ENCODE results near the gene SATB1. TPM values are rescaled to one million over a fixed set of nuclear protein-coding genes. Genes with fewer than 3 reads are reported as not detected.

The SATB1 gene
- total RNA-seq, 3 donors from 2014 or later (not counting 1 experiment from before 2014, with no cell fraction given), result 137 to 162 (median 151) TPM

- Histone ChIP-seq H3K4me1 (ENCODE audit: control insufficient read depth, insufficient read depth, low read length) (peaks cover 23% of the 10 kb centered on the region), H3K4me3 (ENCODE audit: low read length) (peak overlapping the region; percentile 77), H3K9me3 (ENCODE audit: control insufficient read depth, insufficient read depth, low read length) (peaks cover 4% of the 10 kb centered on the region), H3K27ac (ENCODE audit: low read length) (peak overlapping the region; percentile 76), H3K36me3 (ENCODE audit: control insufficient read depth, insufficient read depth, low read length) (no peaks in the 10 kb centered on the region), H3K27me3 (ENCODE audit: control insufficient read depth, insufficient read depth, low read length) (no peaks in the 10 kb centered on the region)
- under 1% methylated on average over 55 of the region's 56 CpGs for WGBS (ENCODE audit: insufficient coverage)
- DNase-seq, result peak; percentile 24 to 43
- intact Hi-C loops (cut with micrococcal nuclease), result loop anchor here (1.0 to 2.0 kb wide), 3 partner anchors 18 to 315 kb away; no protein-coding TSS in a partner anchor
- ATAC-seq, result no peak
- H3K27me3 Mint-ChIP-seq (ENCODE audit: low read depth in 2 of 2), result no peaks in the 10 kb centered on the region
- H3K4me3 Mint-ChIP-seq, result peak overlapping the region; percentile 98
- peak overlapping the region; percentile 85 to 97 for H3K27ac Mint-ChIP-seq
- H3K4me1 Mint-ChIP-seq, result peaks cover 67 to 72% of the 10 kb centered on the region in 2 donors
- H3K36me3 Mint-ChIP-seq, result peaks cover 4% of the 10 kb centered on the region
- H3K9me3 Mint-ChIP-seq, result no peaks in the 10 kb centered on the region
- TF ChIP-seq, protein P1, sequence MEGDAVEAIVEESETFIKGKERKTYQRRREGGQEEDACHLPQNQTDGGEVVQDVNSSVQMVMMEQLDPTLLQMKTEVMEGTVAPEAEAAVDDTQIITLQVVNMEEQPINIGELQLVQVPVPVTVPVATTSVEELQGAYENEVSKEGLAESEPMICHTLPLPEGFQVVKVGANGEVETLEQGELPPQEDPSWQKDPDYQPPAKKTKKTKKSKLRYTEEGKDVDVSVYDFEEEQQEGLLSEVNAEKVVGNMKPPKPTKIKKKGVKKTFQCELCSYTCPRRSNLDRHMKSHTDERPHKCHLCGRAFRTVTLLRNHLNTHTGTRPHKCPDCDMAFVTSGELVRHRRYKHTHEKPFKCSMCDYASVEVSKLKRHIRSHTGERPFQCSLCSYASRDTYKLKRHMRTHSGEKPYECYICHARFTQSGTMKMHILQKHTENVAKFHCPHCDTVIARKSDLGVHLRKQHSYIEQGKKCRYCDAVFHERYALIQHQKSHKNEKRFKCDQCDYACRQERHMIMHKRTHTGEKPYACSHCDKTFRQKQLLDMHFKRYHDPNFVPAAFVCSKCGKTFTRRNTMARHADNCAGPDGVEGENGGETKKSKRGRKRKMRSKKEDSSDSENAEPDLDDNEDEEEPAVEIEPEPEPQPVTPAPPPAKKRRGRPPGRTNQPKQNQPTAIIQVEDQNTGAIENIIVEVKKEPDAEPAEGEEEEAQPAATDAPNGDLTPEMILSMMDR (IDR thresholded peaks at IDR 0.05), result no peak
Observed at GRCh38 chr3:18443665-18444594, 18.8 kb upstream of the SATB1 start.

GRCh38 chr3:18442756-18443664 lies 17.9 kb upstream of the SATB1 start:
- Mint-ChIP-seq H3K27ac (peak overlapping the region; percentile 85 to 97), H3K27me3 (ENCODE audit: low read depth in 2 of 2) (no peaks in the 10 kb centered on the region), H3K9me3 (no peaks in the 10 kb centered on the region), H3K4me1 (peaks cover 72 to 80% of the 10 kb centered on the region in 2 donors), H3K4me3 (peak overlapping the region; percentile 98), H3K36me3 (no peaks in the 10 kb centered on the region)
- Histone ChIP-seq H3K4me1 (ENCODE audit: control insufficient read depth, insufficient read depth, low read length) (peaks cover 31% of the 10 kb centered on the region), H3K4me3 (ENCODE audit: low read length) (peak overlapping the region; percentile 77), H3K27ac (ENCODE audit: low read length) (peak overlapping the region; percentile 76), H3K9me3 (ENCODE audit: control insufficient read depth, insufficient read depth, low read length) (no peaks in the 10 kb centered on the region), H3K36me3 (ENCODE audit: control insufficient read depth, insufficient read depth, low read length) (no peaks in the 10 kb centered on the region), H3K27me3 (ENCODE audit: control insufficient read depth, insufficient read depth, low read length) (no peaks in the 10 kb centered on the region)
- ATAC-seq (no peak), DNase-seq (peak in 1 of 2 donors; percentile 43)
- intact Hi-C loops (cut with micrococcal nuclease), result loop anchor here (1.0 to 2.0 kb wide), 2 partner anchors 17 to 316 kb away; no protein-coding TSS in a partner anchor
- TF ChIP-seq, protein P1 (IDR thresholded peaks at IDR 0.05), result no peak
- 11% methylated on average over 11 of the region's 11 CpGs for WGBS (ENCODE audit: insufficient coverage)

- Mint-ChIP-seq H3K4me3 (peak overlapping the region; percentile 84), H3K4me1 (peaks cover 66 to 69% of the 10 kb centered on the region in 2 donors), H3K27me3 (ENCODE audit: low read depth in 2 of 2) (no peaks in the 10 kb centered on the region), H3K36me3 (no peaks in the 10 kb centered on the region), H3K9me3 (no peaks in the 10 kb centered on the region), H3K27ac (peak overlapping the region; percentile 85 to 87)
- H3K4me3 ChIP-seq (ENCODE audit: low read length), result peak overlapping the region; percentile 8
- no peak for DNase-seq
- H3K36me3 ChIP-seq (ENCODE audit: control insufficient read depth, insufficient read depth, low read length), result no peaks in the 10 kb centered on the region
- TF ChIP-seq, protein P1 (IDR thresholded peaks at IDR 0.05), result no peak
- no CpG with 5 or more reads among the region's 1 CpG for WGBS (ENCODE audit: insufficient coverage)
- H3K4me1 ChIP-seq (ENCODE audit: control insufficient read depth, insufficient read depth, low read length), result peaks cover 31% of the 10 kb centered on the region
- intact Hi-C loops (cut with micrococcal nuclease), result no loop called here
- H3K27me3 ChIP-seq (ENCODE audit: control insufficient read depth, insufficient read depth, low read length), result no peaks in the 10 kb centered on the region
- no peak for ATAC-seq
- H3K27ac ChIP-seq (ENCODE audit: low read length), result no peak overlapping the region
- H3K9me3 ChIP-seq (ENCODE audit: control insufficient read depth, insufficient read depth, low read length), result no peaks in the 10 kb centered on the region
Observed at GRCh38 chr3:18441551-18441950, 16.4 kb upstream of the SATB1 start.
